ENCODE data around the gene HEATR5B. TPM values are rescaled to one million over a fixed set of nuclear protein-coding genes. Genes with fewer than 3 reads are reported as not detected.

Gene HEATR5B
- polyA plus RNA-seq, 1 donor (not counting 4 experiments of a cell fraction or from before 2014, with no cell fraction given): 21.1 TPM

GRCh38 chr2:36963106-36963505 lies 121.1 kb downstream of the HEATR5B start:
- Histone ChIP-seq H2AFZ (ENCODE audit: control insufficient read depth, low read length) (no peak overlapping the region), H3K4me1 (ENCODE audit: control insufficient read depth, extremely low read depth, insufficient read depth, low read length) (peaks cover 29% of the 10 kb centered on the region), H3K36me3 (ENCODE audit: control insufficient read depth in 2 of 2, extremely low read depth in 1 of 2, insufficient read depth in 2 of 2, low read length in 2 of 2) (no peaks in the 10 kb centered on the region), H3K79me2 (ENCODE audit: control insufficient read depth, insufficient read depth, low read length) (peaks cover 70% of the 10 kb centered on the region), H3K9me1 (ENCODE audit: control insufficient read depth, extremely low read depth, insufficient read depth, low read length) (no peaks in the 10 kb centered on the region), H3K4me3 (ENCODE audit: control insufficient read depth in 2 of 3, extremely low read depth in 1 of 3, insufficient read depth in 2 of 3, low read depth in 1 of 3, low read length in 3 of 3) (no peak overlapping the region), H3K27me3 (ENCODE audit: control insufficient read depth, extremely low read depth, insufficient read depth, low read length) (no peaks in the 10 kb centered on the region), H3K9ac (ENCODE audit: control insufficient read depth, extremely low read depth, insufficient read depth, low read length) (no peak overlapping the region), H3K27ac (ENCODE audit: control insufficient read depth, insufficient read depth, low read length) (peak overlapping the region; percentile 45), H4K20me1 (ENCODE audit: control insufficient read depth, extremely low read depth, insufficient read depth, low read length) (no peaks in the 10 kb centered on the region), H3K9me3 (ENCODE audit: control insufficient read depth, low read depth, low read length) (no peaks in the 10 kb centered on the region), H3K4me2 (ENCODE audit: control insufficient read depth, extremely low read depth, insufficient read depth, low read depth, low read length) (peak overlapping the region; percentile 55)
- DNase-seq (ENCODE audit: low read depth, low spot score) (peak; percentile 28), FAIRE-seq (peak; percentile 79)
- dilution Hi-C loops (cut with MboI; ENCODE audit: extremely low pct_ligation_motif_present, low sequenced_read_pairs): no loop called here
- no peak for TF ChIP-seq EZH2 (IDR thresholded peaks at IDR 0.05; ENCODE audit: low read length)
- TF ChIP-seq CTCF (optimal IDR thresholded peaks at IDR 0.05 in 1 of 3, IDR thresholded peaks at IDR 0.05 in 1 of 3, conservative IDR thresholded peaks at IDR 0.05 in 1 of 3; ENCODE audit: extremely low read depth in 1 of 3, insufficient read depth in 2 of 3, low read length in 3 of 3): no peak

GRCh38 chr2:36960773-36961172 lies 123.4 kb downstream of the HEATR5B start:
- H3K9me1 ChIP-seq (ENCODE audit: control insufficient read depth, extremely low read depth, insufficient read depth, low read length): no peaks in the 10 kb centered on the region
- peaks cover 19% of the 10 kb centered on the region for H3K4me1 ChIP-seq (ENCODE audit: control insufficient read depth, extremely low read depth, insufficient read depth, low read length)
- H3K4me3 ChIP-seq (ENCODE audit: control insufficient read depth in 2 of 3, extremely low read depth in 1 of 3, insufficient read depth in 2 of 3, low read depth in 1 of 3, low read length in 3 of 3): no peak overlapping the region
- H3K27ac ChIP-seq (ENCODE audit: control insufficient read depth, insufficient read depth, low read length): no peak overlapping the region
- FAIRE-seq (no peak), DNase-seq (ENCODE audit: low read depth, low spot score) (no peak)
- H3K4me2 ChIP-seq (ENCODE audit: control insufficient read depth, extremely low read depth, insufficient read depth, low read depth, low read length): no peak overlapping the region
- peaks cover 87% of the 10 kb centered on the region for H3K79me2 ChIP-seq (ENCODE audit: control insufficient read depth, insufficient read depth, low read length)
- no peak overlapping the region for H2AFZ ChIP-seq (ENCODE audit: control insufficient read depth, low read length)
- TF ChIP-seq EZH2 (IDR thresholded peaks at IDR 0.05; ENCODE audit: low read length) (no peak), CTCF (optimal IDR thresholded peaks at IDR 0.05 in 1 of 3, IDR thresholded peaks at IDR 0.05 in 1 of 3, conservative IDR thresholded peaks at IDR 0.05 in 1 of 3; ENCODE audit: extremely low read depth in 1 of 3, insufficient read depth in 2 of 3, low read length in 3 of 3) (no peak)
- dilution Hi-C loops (cut with MboI; ENCODE audit: extremely low pct_ligation_motif_present, low sequenced_read_pairs): no loop called here
- no peaks in the 10 kb centered on the region for H3K9me3 ChIP-seq (ENCODE audit: control insufficient read depth, low read depth, low read length)
- no peaks in the 10 kb centered on the region for H3K27me3 ChIP-seq (ENCODE audit: control insufficient read depth, extremely low read depth, insufficient read depth, low read length)
- no peak overlapping the region for H3K9ac ChIP-seq (ENCODE audit: control insufficient read depth, extremely low read depth, insufficient read depth, low read length)
- no peaks in the 10 kb centered on the region for H4K20me1 ChIP-seq (ENCODE audit: control insufficient read depth, extremely low read depth, insufficient read depth, low read length)
- no peaks in the 10 kb centered on the region for H3K36me3 ChIP-seq (ENCODE audit: control insufficient read depth in 2 of 2, extremely low read depth in 1 of 2, insufficient read depth in 2 of 2, low read length in 2 of 2)
